ENCODE data around the gene APBA3. TPM values are rescaled to one million over a fixed set of nuclear protein-coding genes. Genes with fewer than 3 reads are reported as not detected.

Gene APBA3
- total and polyA plus RNA-seq, 9 of the 15 experiments (the other 6 are each of a cell fraction or from before 2014, with no cell fraction given): 0.10 to 29.5 (median 11.5) TPM

DNA sequence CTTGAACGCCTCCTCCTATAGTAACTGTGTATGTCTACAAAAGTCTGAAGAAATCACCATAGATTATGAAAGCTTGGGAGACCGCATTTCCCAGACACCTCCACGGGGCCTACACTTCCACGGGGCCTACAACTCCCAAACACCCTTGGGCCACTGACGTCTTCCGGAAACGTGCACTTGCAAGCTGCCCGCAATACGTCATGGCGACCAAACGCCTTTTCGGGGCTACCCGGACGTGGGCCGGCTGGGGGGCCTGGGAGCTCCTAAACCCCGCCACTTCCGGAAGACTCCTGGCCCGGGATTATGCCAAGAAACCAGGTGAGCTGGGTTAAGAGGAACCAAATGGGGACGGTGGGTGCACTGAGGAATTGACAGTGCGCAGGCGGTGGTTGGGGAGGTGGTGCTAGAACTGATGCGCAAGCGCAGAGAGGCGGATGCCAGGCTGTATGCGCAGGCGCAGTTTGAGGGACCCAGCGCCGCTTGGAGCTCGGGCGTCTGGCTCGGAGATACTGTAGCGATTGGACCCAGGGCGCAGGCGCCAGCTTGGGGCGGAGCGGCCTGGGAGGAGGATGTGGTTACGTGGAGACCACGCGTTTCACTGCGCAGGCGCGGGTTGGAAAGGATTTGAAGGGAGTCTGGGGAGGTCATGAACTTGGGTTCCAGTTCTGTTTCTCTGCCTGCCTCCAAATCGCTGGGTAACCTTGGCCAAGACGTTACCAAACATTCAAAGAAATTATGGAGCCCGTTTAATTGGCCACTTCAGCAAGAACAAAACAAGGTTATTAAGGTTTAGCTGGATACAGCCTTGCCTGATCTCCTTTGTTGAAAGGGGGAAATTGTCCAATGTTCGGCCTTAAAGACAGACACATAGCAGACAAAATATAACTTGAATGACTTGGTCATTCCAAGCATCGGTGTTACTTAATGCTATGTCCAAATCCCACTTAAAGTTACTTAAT is 1.3 kb upstream of the APBA3 start, which contains the start of gene MRPL54 (continued):
- TF ChIP-seq ZBTB2 (IDR thresholded peaks at IDR 0.05) (peak; percentile 100), UBTF (IDR thresholded peaks at IDR 0.05; ENCODE audit: borderline replicate concordance in 1 of 2, low read depth in 2 of 2, low read length in 2 of 2) (no peak), CHD1 (IDR thresholded peaks at IDR 0.05; ENCODE audit: low read length) (no peak), ZZZ3 (IDR thresholded peaks at IDR 0.05) (no peak), CC2D1A (IDR thresholded peaks at IDR 0.05) (no peak), MBD1 (CRISPR knock-in tag; IDR thresholded peaks at IDR 0.05) (no peak), POLR2B (IDR thresholded peaks at IDR 0.05; ENCODE audit: low read depth, partially characterized antibody) (peak; percentile 98), POLR2AphosphoS5 (IDR thresholded peaks at IDR 0.05; ENCODE audit: control insufficient read depth, insufficient read depth, low read depth, low read length) (peak; percentile 73), NUFIP1 (IDR thresholded peaks at IDR 0.05; ENCODE audit: partially characterized antibody) (no peak), NELFE (IDR thresholded peaks at IDR 0.05; ENCODE audit: insufficient read depth, insufficient read length) (no peak), ATF1 (CRISPR knock-in tag; IDR thresholded peaks at IDR 0.05) (peak; percentile 35; the same call in 1 of the 2 replicates), ATF1 (tag; IDR thresholded peaks at IDR 0.05) (peak; percentile 98), IRF2 (CRISPR knock-in tag; IDR thresholded peaks at IDR 0.05) (no peak), HNRNPLL (IDR thresholded peaks at IDR 0.05; ENCODE audit: low read depth, low read length, poor library complexity, severe bottlenecking) (peak; percentile 67), SIRT6 (IDR thresholded peaks at IDR 0.05; ENCODE audit: low read depth, low read length) (no peak), ZNF324 (CRISPR knock-in tag; IDR thresholded peaks at IDR 0.05) (no peak)
- TF ChIP-seq, protein P1, sequence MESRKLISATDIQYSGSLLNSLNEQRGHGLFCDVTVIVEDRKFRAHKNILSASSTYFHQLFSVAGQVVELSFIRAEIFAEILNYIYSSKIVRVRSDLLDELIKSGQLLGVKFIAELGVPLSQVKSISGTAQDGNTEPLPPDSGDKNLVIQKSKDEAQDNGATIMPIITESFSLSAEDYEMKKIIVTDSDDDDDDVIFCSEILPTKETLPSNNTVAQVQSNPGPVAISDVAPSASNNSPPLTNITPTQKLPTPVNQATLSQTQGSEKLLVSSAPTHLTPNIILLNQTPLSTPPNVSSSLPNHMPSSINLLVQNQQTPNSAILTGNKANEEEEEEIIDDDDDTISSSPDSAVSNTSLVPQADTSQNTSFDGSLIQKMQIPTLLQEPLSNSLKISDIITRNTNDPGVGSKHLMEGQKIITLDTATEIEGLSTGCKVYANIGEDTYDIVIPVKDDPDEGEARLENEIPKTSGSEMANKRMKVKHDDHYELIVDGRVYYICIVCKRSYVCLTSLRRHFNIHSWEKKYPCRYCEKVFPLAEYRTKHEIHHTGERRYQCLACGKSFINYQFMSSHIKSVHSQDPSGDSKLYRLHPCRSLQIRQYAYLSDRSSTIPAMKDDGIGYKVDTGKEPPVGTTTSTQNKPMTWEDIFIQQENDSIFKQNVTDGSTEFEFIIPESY (CRISPR knock-in tag; IDR thresholded peaks at IDR 0.05): no peak
